ENCODE data around the gene NAALADL2.

The NAALADL2 gene

DNA sequence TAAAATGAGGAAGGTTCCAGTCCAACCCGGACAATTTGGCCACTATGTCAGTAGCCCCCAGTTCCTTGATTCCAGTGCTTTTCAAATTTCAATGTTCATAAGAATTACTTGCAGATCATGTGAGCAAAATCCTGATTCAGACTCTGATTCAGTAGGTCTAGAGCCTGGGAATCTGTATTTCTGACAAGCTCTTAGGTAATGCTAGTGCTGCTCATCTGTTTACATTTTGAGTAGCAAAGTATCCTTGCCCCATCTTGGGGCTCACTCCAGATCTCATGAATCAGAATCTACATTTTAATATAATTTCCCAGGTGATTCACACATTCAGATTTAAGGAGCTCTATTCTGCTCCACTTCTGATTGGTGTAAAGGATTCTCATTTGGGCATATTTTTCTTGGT is 142.0 kb downstream of the NAALADL2 start:
- no peak for DNase-seq

DNA sequence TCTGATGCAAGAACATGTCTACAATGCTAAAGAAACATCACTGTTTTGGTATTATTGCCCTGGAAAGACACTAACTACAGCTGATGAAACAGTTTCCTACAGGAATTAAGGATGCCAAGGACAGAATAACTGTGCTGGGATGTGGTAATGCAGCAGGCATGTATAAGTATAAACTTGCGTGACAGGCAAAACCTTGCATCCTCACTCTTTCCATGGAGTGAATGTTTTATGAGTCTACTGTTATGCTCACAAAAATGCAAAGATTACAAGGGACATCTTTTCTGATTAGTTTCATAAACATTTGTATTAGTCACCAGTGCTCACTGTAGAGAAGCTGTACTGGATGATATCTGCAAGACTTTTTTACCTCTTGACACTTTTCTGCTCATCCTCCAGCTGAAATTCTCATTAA is 143.6 kb downstream of the NAALADL2 start:
- no peak for DNase-seq

DNA sequence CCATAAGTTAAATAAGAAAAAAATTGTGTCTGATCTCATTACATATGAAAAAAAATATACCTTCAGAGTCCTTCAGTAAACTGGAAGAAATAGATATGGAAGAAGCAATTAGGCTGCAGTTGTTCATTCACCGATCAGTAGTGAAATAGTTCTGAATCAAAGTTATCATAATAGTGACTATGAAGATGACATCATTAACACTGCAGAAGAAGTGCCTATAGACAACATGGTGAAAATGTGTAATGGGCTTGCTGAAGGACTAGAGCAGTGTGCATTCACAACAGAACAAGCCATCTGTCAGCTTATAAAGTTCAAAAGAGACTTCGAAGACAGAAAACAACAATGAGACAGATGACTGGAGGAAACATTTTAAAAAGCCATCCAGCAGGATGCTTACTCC is 144.5 kb downstream of the NAALADL2 start:
- DNase-seq: no peak

DNA sequence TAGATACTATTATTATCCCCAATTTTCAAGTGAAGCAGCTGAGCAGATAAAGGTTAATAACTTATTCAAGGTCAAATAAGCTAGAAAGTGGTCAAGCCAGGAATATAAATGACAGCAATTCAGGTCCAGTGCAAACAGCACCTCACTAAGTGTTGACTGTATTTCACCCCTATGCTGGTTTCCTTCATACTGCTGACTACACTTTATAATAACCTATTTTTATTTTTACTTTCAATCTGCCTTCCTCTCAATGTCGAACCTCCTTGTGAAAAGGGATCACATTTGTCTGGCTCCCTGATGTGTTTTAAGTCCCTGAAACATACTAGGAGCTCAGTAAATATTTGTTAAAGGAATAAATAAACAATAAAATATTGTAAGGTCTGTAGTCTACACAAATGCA is 146.1 kb downstream of the NAALADL2 start:
- DNase-seq: no peak

DNA sequence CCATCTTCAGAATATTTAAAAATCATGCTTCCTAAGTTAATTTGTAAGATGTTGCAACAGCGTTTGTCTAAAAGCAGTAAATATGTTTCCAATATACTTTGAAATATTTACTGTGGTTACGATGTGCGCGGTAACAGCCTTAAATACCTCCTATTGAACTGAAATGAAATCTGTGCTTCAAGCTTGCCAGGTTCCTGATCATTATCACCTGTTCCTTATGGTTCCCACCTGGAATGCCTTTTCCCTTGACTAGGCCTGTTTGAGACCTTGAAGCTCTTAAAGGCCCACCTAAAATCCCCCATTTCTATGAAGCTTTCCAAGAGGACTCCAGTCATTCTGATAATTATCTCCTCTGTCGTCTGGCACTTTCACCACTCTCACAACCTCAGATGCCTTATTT is 146.7 kb downstream of the NAALADL2 start:
- DNase-seq: no peak

DNA sequence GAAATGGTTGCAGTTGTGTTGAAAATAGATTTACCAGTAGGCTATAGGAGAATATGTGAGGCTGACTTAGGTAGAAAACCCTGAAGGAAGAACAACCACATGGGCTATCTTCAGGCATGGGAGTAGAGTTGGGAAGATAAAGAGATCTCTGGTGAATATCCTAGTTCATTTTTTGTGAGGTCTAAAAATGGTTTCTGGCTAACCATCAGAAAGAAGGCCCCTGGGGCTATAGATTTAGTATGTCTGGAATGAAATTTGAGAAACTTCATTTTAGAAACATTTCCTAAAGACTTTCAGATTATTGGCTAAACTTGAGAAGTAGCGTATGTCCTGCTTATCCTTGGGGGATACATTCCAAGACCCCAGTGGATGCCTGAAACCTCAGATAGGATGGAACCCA is 148.2 kb downstream of the NAALADL2 start:
- DNase-seq: no peak

DNA sequence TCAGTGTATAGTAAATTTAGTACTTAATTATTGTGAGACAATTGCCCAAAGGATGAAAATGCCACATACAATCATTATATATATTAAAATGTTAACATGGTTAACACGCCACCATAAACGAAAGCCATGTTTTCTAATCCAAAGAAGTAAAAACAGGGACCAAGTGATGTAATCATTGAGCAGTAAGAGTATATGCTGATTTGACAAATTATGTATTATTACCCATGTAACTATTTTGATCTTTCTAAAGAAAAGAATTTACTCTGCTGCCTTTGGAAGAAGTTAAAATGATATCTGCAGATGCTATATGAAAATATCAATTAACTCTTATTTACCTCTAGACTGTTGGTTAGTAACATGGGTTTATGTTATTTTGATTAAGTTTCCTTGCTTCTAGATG is 150.2 kb downstream of the NAALADL2 start:
- no peak for DNase-seq

DNA sequence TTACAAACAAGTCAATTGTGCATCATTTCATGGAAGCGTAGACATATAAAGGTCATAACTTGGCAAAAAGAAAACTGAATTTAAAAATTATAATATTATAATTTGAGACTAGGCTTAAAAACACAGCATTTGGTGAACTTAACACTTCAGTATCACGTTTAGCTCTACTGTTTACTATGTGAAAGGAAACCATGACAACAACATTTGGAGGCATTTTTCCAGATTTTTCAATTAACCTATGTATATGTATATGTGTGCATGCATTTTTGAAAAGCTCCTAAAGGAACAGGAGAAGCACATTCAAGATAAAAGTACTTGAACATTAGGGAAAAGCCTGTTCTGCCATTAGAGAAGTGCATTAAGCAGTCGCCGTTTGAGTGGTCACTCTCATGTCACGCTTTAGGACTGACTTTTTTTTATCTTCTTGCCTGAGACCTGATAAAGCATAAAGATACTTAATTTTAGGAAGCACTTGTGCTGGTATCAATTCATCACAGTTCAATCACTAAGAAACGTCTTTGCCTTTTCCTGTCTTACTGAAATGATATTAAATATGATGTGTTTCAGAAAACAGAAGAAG is 156.0 kb downstream of the NAALADL2 start:
- no peak for DNase-seq

DNA sequence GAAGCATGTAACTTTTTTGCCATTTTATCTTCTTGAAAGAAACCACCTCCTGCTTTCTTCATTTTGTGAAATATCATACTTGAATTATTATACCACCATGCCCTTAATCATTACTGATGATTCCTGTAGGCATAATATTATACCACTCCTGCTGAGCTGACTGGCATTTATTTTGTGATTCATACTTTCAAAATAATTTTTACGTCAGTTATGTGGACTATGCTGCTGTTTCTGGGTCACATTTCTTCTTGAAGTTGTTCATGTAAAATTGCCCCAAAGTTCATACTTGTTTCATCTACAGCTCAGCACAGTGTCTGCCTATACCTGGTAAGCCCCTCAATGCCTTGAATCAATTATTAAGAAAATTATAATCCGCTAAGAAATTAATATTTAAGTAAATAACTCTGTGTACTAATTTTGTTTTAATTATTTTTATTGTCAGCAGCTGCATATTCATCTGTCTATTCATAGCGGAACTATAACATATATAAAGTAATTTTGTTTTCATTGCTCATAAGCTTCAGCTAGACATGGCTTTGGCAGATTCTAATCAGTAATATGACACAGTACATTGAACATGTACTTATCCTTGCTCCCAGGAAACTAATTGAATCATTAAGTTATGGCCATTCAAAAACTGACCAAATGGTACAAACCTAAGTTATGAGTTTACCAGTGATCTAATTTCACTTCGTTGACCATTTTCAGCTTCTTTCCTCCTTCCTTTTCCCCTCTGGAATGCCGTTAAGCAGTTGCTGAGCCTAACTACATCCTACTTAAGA is 160.0 kb downstream of the NAALADL2 start:
- DNase-seq: no peak

DNA sequence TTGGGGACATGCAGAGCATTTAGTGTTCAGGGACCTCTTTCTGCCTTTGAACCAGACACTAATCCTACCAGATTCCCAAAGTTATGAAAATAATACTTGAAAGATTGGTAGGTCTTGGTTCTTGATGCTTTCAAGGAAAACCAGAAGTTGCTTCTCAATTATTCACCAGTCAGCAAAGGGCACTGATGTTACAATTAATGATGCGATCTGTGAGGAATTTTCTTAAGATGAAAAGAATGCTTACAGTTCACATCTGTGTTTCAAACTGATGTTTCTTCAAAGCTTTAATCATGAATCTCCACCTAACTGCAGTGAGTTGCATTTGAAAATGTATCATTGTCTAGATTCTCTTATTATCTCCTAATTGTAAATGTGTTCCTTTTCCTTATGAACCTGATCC is 161.0 kb downstream of the NAALADL2 start:
- no peak for DNase-seq

DNA sequence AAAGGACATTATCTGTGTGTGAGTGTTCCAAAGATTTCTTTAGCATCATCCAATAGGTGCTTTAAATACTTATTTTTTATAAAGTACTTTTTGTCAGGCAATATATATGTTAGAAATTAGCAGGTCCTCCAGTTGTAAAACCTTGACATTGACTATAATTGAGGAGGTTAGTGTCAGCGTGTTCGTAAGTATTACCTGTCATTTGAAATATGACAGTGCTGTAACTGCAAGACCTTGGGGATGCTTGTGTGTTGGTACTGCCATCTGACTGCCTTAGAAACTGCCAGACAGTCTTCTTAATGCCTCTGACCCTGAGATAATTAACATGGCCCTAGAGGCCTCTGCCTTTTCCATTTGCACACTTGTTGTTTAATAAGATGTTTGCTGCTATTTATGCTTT is 170.7 kb downstream of the NAALADL2 start:
- DNase-seq: no peak

DNA sequence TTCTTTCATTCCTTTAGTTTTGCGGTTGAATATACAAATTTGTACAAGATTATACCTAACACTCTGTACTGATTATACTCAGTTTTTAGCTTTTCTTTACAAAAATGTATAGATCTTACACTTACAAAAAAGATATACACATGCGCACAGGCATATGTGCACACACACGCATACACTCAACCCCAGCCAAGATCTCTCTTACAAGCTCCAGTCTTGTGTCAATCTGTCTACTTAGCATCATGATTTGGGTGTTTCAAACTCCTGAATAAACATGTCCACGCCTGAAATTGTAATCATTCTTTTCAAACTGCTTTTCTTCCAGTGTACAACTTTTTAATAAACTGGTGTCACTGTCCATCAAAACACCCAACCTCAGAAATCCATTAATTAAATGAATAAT is 180.7 kb downstream of the NAALADL2 start:
- no peak for DNase-seq

DNA sequence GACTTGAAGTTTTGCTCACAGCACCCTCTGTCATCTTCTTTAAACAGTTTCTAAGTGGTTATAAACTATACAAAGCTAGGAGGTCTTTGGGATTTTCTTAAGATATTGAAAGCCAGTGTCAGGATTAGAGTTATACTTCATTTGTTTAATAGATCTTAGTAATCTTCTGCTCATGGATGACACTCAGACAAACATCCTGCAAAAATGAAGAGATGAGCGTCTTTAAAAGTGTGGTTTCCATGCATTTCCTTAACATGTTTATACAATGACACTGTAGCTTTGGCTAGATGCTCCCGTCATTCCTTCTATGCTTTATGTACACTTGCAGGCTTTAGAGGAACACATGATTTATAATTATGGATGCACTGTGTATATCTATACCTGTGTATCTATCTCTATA is 182.2 kb downstream of the NAALADL2 start:
- no peak for DNase-seq

DNA sequence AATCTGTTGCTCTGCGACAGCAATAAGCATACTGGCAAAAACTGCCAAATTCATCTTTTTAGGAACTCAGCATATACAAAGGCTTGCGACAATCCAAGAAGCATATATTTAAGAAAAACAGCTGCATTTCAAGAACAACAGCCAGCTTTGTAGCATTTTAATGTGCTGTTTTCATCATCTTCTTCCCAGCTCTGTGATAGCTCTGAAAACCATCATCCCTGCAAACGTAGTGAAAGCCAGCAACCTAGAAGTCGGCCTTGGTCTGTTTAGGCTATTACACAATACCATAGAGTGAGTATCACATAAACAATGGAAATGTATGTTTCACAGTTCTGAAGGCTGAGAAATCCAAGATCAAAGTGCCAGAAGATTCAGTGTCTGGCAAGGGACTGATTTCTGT is 187.5 kb downstream of the NAALADL2 start:
- DNase-seq: no peak

DNA sequence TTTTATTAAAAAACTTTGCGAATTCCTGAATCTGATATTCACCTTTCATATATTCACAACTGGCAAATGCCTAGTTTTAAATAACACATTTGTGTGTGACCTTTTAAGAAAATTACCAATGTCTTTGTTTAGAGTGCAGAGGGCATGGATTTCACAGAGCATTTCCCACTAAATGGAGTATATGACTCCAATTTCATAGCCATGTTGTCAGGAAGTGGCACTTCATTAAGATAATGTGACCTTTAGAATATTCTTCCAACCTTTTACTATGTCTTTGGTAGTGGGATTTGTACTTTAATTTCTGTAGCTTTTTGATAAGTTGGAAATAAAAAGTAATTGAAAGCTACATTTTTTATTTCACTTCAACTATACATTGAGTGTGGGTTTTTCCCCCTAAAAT is 188.7 kb downstream of the NAALADL2 start:
- DNase-seq: no peak

DNA sequence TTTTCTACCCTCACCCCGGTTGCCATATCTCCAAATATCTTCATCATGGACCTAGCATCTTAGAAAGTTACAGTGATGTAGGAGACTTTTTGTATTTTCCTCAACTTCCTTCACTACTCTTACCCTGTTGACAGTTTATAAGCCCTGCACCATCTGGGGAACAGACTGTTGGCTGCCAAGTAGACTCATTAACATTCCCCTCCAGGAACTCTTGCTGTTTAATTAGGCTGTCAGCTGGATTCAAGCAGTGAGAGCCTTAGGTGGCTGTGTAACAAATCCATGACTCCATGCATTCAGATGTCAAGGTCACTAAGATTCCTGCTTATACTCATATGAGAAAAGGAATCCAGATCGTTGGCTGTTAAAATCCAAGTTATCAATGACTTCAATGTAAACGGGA is 198.3 kb downstream of the NAALADL2 start:
- DNase-seq: no peak

DNA sequence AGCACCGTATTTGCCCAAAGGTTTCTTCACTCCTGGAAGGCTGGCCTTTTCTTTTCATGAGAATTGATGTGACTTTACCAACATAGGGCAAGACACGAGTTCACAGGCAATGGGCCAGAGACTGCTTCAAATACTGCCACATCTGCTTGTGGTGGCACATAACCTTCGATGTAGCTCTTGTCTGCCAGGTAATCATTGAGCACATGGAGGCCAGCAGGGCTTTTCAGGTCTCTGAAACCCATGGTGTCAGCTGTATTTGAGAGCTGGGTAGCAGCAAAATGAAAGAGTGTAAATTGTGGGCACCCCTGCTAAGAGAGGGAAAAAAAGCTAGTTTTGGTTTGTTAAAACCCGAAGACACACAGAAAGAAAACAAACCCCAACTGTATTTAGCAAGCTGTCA is 200.7 kb downstream of the NAALADL2 start:
- DNase-seq: no peak

DNA sequence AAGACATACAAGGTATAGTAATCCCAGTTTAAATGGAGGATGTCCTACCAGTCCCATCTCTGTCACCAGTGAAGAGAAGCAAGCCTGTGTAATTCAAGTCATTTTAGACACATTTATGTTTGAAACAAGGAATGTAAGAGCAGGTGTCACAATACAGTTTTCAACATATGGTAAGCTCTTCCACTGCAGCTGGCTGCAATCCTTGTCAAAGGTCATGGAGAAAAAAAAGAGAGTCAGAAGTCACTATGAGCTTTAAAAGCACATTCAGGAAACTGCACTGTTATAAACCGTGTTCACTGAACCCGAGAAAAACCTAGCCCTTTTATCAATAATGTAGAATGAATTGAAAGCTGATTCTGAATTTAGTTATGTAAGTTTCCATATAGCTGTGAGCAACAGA is 206.4 kb downstream of the NAALADL2 start:
- DNase-seq: no peak

DNA sequence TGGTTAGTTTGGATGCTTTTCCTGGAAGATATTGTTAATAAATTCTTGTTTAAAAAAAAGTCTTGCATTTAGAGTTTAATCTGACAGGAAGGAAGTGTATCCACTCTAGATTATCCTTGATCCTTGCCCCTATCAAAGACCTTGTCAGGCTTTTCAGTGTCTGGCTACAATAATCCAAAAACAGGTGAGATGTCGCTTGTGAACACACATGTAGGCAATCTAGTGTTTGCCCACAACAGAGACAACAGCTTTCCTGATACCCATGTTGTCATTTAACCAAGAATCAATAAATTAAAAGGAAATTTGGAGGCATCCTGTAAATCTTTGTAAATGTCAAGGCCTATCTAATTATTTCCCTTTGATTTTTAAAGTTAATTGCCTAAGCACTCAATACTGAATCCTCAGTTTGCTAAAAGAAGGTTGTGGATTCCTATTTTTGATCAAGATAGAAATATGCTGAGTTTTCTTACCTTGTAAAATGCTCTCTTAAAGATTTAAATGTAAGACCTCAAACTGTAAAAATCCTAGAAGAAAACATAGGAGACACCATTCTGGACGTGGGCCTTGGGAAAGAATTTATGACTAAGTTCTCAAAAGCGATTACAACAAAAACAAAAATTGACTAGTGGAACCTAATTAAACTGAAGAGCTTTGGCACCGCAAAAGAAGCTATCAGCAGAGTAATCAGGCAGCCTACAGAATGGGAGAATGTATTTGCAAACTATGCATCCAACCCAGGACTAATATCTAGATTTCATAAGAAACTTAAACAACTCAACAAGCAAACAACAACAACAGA is 207.7 kb downstream of the NAALADL2 start:
- DNase-seq: no peak

DNA sequence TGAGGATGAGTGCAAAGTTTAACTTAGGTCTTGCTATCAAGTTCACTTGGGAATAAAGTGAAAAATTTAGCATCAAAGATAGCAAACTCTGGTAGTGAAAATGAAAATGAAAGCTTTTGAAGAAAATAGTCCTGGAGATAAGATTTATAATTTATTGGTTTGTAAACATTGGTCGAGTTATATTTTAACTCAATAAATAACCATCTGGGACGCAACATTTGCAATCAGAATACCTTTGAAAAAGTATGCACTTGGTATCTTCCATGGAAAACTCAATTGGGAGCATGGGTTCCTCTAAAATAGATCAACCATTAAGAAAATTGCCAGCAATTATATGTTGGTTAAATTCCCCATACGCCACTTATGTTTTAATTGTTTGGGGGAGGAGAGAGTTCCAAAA is 209.5 kb downstream of the NAALADL2 start:
- no peak for DNase-seq

DNA sequence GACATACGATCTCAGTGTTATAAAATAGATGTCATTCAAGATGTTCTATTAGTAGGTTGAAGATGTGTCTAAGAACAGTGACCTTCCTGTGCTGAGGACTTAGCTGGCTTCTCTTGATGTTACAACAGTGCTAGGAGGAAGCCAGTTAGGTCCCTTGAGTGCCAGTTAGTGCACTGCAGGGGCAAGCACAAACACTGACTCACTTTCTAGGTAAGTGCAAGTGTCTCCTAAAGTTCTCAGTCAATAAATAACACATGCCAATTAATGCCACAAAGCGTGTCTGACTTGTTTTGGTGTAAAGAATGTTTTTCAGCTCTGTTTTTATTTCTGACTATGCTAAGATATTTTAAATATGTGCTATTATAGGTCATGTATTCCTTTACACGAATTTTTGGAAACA is 211.8 kb downstream of the NAALADL2 start:
- DNase-seq: no peak

DNA sequence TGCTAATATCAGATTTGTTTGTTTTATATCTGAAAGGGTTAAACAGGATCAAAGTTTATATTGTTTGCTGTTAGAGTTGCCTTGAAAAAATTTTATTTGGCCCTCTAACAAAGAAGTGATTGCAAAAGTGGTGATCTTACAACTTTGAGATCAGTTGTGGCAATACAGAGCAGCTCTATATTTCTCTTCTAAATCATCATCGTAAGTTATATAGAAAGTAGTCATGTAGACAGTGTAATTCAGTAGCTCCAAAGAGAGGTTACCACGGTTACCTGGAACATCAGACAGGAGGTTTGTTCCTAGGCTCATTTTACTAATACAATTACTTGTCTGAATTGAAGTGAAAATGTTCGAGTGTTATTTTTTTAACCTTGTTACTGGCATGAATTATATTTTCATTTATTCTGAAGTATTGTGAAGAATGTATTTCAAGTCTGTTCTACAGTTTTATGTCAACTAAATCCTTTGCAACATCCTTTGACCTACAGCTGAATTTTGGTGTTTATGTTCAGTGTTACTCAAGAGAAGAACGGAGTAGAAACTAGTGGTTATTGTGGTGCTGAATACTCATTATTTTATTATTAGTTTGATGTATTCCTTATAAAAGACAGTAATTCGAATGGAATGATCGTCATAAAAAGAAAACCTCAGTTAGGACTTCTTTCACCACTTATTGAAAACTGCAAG is 214.2 kb downstream of the NAALADL2 start:
- DNase-seq: no peak

DNA sequence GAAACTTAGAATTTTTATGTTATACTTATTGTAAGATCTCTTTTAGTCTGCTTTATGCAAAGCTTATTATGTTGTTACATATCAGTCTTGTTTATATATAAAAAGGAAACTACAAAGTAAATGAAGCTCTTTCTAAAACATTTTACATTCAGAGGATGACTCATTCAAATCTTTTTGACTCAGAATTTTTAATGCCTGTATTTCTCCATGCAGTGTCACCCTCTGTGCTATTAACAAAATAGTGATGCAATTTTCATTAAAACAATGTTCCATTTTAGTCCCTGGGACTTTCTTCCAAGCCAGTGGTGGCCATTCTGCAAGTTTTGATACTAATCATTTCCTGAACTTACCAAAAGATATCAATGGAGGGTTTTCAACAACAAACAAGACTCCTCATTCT is 216.1 kb downstream of the NAALADL2 start:
- DNase-seq: no peak

DNA sequence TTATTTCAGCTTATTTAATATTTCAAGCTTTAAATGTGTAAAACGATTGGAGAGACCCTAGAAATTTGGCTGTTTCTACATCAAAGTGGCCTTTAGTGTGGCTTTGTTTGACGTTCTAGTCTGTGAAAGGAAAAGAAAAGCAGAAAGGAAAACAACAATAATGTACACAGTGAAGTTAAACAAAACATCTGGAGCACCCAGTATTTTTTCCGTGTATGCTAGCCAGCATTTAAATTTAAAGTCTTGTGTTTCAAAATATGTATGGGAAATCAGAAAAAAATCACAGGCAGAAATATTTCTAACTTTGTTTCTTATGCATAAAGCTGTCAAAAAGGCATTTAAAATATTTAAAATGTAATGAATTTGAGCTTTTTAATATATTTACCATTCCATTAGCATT is 218.1 kb downstream of the NAALADL2 start:
- no peak for DNase-seq
